Measurements from ENCODE around the gene FRMD4A.

FRMD4A gene

GRCh38 chr10:14293526-14293925, 37.2 kb downstream of the FRMD4A start:
- DNase-seq (ENCODE audit: low spot score), result no peak

DNA sequence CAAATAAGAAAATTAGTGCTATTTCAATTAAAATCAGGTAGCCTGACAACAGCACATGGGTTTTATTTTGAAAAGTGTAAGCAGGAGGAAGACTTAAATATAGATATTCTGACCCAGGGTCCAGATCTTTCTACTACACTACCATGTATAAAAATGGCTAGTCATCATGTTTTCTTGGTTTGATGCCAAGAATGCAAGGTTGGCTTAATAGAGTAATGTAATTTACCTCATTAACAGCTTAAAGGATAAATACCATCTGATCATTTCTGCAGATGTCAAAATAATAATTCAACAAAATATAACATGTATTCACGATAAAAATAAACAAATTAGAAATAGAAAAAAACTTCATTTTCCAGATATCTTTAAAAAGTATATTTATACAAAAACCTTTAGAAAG, 39.4 kb downstream of the FRMD4A start:
- no peak for DNase-seq (ENCODE audit: low spot score)

GRCh38 chr10:14285941-14286560, 44.7 kb downstream of the FRMD4A start:
- DNase-seq (ENCODE audit: low spot score), result no peak

GRCh38 chr10:14282276-14282675, 48.4 kb downstream of the FRMD4A start:
- DNase-seq (ENCODE audit: low spot score), result no peak

DNA sequence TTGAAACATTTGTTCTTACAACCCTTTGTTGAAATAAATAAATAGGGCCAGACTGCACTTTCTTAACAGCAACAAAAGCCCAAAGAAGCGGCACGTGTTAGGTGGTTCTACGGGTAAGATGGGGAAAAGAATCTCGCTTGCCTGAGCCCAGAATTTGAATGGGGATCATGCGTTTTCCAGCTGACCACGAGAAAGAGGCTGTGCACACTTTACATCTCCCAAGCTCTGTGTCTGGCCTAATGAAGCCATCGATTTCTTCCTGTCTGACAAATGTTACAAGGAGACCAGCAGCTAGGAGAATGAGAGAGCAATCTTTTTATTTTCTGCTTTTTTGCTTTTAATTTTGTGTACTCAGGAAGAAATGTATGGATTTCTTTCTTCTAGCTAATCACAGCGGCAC, 52.2 kb downstream of the FRMD4A start:
- no peak for DNase-seq (ENCODE audit: low spot score)

DNA sequence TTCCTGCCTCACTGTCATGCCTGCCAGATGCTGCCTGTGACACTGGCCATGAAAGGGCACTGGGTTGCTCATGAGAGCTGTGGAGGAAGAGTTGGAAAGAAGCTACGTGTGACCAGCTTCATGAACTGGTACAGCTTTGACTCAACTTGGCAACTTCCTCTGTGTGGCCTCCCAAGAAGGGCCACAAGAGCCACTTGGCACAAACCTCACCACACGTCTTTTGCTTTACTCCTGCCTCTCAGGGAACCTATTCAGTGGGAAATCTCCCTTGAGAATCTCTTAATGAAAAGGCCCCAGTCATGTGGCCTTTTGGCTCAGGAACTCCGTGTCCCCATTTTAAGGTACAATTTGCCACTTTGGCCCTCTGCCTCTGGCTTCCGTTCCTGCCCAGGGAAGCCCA, 54.5 kb downstream of the FRMD4A start:
- DNase-seq (ENCODE audit: low spot score), result no peak

DNA sequence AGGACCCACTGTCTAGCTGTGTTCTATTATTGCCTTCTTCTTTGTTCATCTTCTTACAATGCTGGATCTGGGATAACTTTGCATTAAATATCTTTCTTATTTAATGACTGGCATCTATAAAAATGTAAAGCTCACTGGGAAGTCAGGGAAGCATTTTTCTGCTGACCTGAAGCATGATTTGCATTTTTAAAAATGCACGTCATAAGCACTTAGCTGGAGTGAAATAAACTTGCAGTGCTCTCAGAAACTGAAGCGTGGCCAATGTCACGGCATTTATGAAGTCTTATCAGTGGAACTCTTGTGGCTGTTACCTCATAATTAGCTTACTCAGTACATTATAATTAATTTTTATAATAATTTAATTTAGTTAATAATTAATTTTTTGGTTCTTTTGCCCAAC, 59.1 kb downstream of the FRMD4A start:
- no peak for DNase-seq (ENCODE audit: low spot score)

GRCh38 chr10:14270370-14270769, 60.4 kb downstream of the FRMD4A start:
- no peak for DNase-seq (ENCODE audit: low spot score)

DNA sequence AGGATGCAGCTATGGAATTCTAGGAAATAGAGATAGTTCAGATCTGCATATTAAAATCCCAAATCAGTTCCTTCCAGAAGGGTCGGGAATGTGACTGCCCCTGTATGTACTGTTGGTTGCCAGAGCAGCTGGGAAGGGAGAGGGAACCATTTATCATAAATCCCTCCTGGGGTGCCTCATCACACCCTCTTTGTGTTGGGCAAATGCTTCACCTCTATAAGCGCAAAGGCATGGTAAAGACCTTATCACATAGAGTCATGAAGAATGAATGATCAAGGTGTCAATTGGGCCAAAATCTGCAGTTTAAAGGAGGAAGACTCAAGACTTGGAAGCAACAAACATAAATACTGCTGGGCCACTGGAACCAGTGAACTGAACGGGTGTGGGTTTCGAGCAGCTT, 65.0 kb downstream of the FRMD4A start:
- no peak for DNase-seq (ENCODE audit: low spot score)

- no peak for DNase-seq (ENCODE audit: low spot score)
Observed at GRCh38 chr10:14262836-14263425, 67.8 kb downstream of the FRMD4A start.

DNA sequence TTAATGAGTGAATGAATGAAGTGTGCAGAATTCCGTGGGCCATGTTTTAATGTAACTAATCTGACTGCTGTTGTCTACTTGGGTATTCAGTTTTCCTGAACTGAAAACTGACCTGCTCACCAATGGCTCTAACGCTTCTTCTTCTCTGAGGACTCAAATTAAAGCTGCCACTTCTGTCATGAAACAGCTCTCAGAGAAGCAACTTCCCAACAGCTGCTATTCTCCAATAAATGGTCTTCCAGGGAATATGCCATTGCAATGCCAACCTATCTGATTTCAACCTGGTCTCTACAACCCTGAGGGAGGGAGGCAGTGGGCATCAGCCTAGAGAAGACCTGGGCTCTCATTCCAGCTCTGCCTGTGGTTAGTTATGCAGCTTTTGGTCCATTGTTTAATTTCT, 69.4 kb downstream of the FRMD4A start:
- no peak for DNase-seq (ENCODE audit: low spot score)

DNA sequence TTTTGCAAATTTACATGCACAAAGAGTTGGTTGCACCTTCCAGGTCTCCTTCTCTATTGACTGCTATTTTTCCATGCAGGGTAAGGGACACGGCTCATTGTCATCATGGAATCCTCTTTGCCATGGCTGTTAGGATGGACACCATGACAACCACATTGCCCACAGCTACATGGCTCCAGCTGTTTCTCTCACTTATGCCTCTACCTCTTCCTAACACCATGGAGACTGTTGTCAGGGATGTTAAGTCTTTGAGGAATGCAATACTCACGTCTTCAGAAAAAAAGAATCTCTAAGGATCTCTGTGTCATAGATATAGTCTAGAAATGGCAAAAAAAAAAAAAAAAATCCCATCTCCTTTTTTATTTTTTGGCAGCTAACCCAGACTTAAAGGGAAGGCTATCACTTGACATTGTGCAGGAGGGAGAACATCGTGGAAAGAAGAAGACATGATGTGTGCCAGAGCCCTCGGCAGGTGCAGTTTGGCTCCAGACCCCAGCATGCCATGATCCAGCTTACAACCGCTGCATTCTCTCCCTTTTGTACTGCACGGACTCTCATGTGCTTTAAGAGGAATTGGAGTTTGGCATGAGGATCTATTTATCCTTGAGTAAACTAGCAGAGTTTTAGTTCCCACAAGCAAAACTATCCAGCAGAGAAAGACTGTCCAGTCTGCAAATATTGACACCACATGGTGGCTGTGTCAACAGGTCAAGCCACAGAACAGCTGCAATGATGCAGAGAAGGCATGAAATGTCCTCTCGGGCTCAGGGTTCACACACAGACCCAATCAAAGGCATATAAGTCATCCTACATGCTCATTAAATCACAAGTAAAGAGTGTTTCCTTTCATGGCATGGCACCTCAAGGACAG, 70.8 kb downstream of the FRMD4A start:
- no peak for DNase-seq (ENCODE audit: low spot score)

DNA sequence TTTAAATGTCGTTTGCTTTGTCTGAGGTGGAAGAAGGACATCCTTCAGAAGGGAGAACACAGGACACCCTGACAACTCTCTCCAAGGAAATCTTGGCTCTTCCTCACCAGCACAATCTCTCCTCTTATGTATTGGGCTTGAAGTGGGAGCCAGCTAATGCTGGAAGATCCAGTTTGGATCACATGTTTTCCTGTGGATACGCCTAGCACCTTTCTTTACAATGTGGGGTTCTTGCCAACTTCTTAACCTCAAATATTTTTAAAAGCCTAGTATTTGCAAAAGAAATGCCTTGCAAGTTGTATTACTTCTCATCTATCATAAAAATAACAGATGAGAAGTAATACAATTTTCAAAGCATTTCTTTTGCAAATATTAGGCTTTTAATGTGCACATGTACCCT, 76.4 kb downstream of the FRMD4A start:
- DNase-seq (ENCODE audit: low spot score), result no peak

DNA sequence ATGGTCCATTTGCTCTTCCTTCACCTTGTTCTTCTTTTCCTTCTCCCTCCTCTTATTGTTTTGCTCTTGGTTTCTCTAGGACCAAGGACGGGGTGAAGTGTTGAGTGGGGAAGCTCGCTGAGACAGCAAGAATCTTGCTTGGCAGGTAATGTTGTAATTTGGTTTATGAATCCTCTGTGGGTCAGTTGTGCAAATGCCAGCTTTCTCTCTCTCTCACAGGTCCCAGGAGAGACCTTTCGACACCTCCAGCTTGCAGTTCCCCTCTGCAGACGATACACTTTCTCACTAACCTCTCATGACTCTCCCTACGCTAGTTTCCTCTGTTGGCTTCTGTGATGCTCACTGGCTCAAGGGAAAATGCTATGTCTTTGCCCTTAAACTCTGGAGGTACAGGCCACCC, 77.0 kb downstream of the FRMD4A start:
- DNase-seq (ENCODE audit: low spot score), result no peak

- no peak for DNase-seq (ENCODE audit: low spot score)
Observed at GRCh38 chr10:14253079-14253478, 77.6 kb downstream of the FRMD4A start.

DNA sequence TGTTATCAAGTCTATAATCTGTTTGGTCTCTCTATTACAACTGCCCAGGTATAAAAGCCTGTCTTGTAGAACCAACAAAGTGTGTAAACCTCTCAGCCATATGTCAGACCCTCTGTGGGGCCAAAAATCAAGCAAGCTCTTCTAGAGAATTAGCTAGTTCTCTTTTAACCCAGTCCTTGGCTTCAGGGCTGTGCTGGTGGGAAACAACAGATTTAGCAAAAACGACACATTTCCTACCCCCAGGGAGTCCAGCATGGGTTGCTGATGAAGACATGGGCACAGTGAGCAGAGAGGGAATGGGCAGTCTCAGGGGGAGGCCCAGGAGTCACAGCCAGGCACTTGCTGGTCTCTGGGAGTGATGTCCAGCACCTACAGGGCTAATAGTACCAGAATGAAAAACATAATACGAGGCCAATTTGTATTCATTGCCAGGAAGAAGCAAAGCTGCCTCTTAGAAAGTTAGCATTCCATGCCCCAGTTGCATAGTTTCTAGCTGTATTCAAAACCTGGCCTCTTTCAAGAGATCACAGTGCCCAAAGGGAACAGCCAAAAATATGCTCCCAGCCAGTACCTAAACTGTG, 80.1 kb downstream of the FRMD4A start:
- no peak for DNase-seq (ENCODE audit: low spot score)

DNA sequence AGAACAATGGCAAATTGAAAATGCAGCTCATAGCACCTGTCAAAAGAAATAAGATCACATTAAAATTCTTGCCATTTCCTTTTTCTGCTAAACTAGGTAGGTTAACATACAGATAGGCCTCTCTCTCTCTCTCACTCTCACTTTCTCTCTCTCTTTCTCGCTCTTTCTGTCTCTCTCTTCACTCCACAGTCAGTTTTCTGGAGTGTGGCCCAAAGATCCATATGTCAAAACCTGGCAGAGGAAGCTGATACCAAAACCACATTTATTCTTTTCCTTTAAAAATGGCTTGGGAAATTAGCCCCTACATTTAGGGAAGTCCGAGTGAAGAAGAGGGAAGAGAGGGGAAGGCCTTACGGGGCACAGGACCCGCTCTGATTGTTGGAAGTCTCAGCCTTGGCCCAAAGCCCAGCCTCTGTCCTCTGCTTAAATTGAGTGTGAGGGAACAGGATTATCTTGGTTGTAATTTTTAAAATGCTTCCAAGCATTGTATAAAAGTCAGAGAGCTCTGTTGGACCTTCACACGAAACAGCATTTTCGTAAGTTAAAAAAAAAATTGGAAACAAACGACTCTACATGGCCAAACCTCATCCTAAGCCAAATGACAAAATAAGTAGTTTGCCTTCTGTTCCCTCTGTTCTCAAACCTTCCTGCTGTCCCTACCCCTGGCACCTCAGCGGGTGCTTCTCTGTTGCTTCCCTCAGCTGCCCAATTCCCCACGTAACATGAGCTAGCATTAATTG, 83.2 kb downstream of the FRMD4A start:
- DNase-seq (ENCODE audit: low spot score), result no peak

DNA sequence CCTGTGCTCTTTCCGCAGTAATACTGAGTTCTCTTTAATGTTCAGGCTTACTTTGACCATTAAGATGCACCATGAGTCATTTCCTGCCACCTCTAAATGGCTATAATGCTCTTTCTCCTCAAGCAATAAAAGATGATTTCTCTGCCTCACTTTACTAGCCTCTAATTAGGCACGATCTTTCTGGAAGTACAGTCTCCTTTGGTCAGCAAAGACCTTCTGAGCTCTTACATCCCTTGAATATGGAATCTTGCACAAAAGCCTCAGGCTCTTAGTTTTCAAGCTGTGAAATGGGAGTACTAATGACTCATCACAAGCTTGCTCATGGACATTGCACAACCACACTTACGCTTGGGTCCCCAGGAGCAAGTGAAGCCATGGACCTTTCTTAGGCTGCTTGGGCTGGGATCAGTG, 85.9 kb downstream of the FRMD4A start:
- peak; percentile 67 for DNase-seq (ENCODE audit: low spot score)

- peak; percentile 14 for DNase-seq (ENCODE audit: low spot score)
Observed at GRCh38 chr10:14244147-14244546, 86.6 kb downstream of the FRMD4A start.

DNA sequence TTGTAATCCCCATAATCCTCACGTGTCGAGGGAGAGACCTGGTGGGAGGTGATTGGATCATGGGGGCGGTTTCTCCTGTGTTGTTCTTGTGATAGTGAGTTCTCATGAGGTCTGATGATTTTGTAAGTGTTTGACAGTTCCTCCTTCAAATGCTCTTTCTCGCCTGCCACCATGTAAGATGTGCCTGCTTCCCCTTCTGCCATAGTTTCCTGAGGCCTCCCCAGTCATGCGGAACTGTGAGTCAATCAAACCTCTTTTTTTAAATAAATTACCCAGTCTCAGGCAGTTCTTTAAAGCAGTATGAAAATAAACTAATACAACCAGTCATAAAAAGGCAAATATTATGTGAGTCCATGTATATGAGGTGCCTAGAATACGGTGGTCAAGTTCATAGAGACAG, 87.5 kb downstream of the FRMD4A start:
- DNase-seq (ENCODE audit: low spot score), result no peak

- no peak for DNase-seq (ENCODE audit: low spot score)
Observed at GRCh38 chr10:14241196-14241595, 89.5 kb downstream of the FRMD4A start.
